HG02943 (cell line): Measurements from ENCODE around the gene CCR1.
"Not testable (repeated sequence)": the region's sequence is repeated elsewhere in the genome, so short reads cannot be mapped to it uniquely, and the experiment has no call there.

Experiments used
- ATAC-seq: cut with Tn5 transposase; IDR thresholded peaks from one replicate; pipeline ENCODE4 v1.9.1; 2021; ENCODE audit warnings: mild to moderate bottlenecking, low read depth, moderate library complexity; ENCODE audit not compliant: unreplicated experiment

CCR1 gene

GRCh38 chr3:46213201-46213600, 5.1 kb upstream of the CCR1 start:
- ATAC-seq = no peak

- ATAC-seq = no peak
Measured at GRCh38 chr3:46212101-46212500, 4.0 kb upstream of the CCR1 start.

GRCh38 chr3:46209746-46210470, 1.8 kb upstream of the CCR1 start:
- ATAC-seq = no peak

- ATAC-seq = no peak
Measured at GRCh38 chr3:46209053-46209452, 940 bp upstream of the CCR1 start.

GRCh38 chr3:46207514-46207913, 599 bp downstream of the CCR1 start:
- not testable (repeated sequence) for ATAC-seq

GRCh38 chr3:46206282-46207015, 1.7 kb downstream of the CCR1 start:
- ATAC-seq = no peak

- no peak for ATAC-seq
Measured at GRCh38 chr3:46205286-46205960, 2.7 kb downstream of the CCR1 start.

- ATAC-seq = no peak
Measured at GRCh38 chr3:46203681-46204080, 4.4 kb downstream of the CCR1 start.

GRCh38 chr3:46202535-46202934, 5.6 kb downstream of the CCR1 start:
- ATAC-seq = no peak

GRCh38 chr3:46200790-46201189, 7.3 kb downstream of the CCR1 start:
- no peak for ATAC-seq

- ATAC-seq = no peak
Measured at GRCh38 chr3:46200211-46200610, 7.9 kb downstream of the CCR1 start.

GRCh38 chr3:46196261-46196957, 11.7 kb downstream of the CCR1 start:
- no peak for ATAC-seq

- ATAC-seq = no peak
Measured at GRCh38 chr3:46194868-46195553, 13.1 kb downstream of the CCR1 start.

- ATAC-seq = no peak
Measured at GRCh38 chr3:46193436-46193835, 14.7 kb downstream of the CCR1 start.

GRCh38 chr3:46192939-46193338, 15.2 kb downstream of the CCR1 start:
- no peak for ATAC-seq

- ATAC-seq = no peak
Measured at GRCh38 chr3:46191730-46192129, 16.4 kb downstream of the CCR1 start.

- no peak for ATAC-seq
Measured at GRCh38 chr3:46188708-46189107, 19.4 kb downstream of the CCR1 start.

- ATAC-seq = no peak
Measured at GRCh38 chr3:46187876-46188275, 20.2 kb downstream of the CCR1 start.

GRCh38 chr3:46187341-46187700, 20.8 kb downstream of the CCR1 start:
- no peak for ATAC-seq
